ENCODE measurements around the gene PNMT. TPM values are rescaled to one million over a fixed set of nuclear protein-coding genes. Genes with fewer than 3 reads are reported as not detected.

Gene PNMT
- total and polyA plus RNA-seq, 2 of the 8 experiments (the other 6 are each of a cell fraction or from before 2014, with no cell fraction given), result 5.6 to 10.9 TPM

DNA sequence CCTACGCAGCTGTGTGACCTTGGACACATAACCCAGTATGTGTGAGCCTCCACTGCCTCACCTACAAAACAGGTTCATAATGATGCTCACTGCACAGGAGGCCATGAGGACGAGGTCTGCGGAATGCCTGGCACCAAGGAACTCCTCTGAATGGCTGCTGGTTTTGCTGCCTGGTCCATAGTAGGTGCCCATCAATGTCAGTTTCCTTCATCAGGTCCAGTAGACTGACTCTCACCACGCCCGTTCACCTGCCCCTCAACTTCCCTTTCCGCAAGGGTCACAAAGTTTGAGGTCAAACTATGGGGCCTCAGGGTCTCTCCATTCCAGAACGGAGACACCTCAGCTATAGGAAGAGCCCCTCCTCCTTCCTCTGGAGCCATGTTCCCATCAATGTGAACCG lies 8.8 kb downstream of the PNMT start:
- no peak overlapping the region for H4K5ac ChIP-seq (ENCODE audit: insufficient read length, low read depth, low read length)
- H3K4ac ChIP-seq (replicated peaks; ENCODE audit: insufficient read length, low read depth, low read length), result no peak overlapping the region
- no peak for FAIRE-seq
- no peak overlapping the region for H2BK120ac ChIP-seq (replicated peaks; ENCODE audit: low read depth, low read length)
- no peak overlapping the region for H3K9ac ChIP-seq (replicated peaks in 1 of 4; ENCODE audit: extremely low read depth in 1 of 4, low read depth in 3 of 4, low read length in 3 of 4)
- no peak overlapping the region for H2BK15ac ChIP-seq (ENCODE audit: low read length)
- no peak overlapping the region for H3K27ac ChIP-seq (ENCODE audit: low read depth, low read length)
- no peaks in the 10 kb centered on the region for H4K20me1 ChIP-seq (replicated peaks in 1 of 2; ENCODE audit: control insufficient read depth in 1 of 2, insufficient read depth in 2 of 2, low read length in 2 of 2)
- no peak overlapping the region for H2AFZ ChIP-seq (ENCODE audit: low read length)
- no peak overlapping the region for H3K4me3 ChIP-seq (ENCODE audit: extremely low read depth in 1 of 4, insufficient read depth in 2 of 4, low read depth in 3 of 4, low read length in 4 of 4)
- no peak overlapping the region; the same call in 1 of the 2 replicates for H2AK5ac ChIP-seq (ENCODE audit: low read depth, low read length)
- ChIA-PET CTCF (ENCODE audit: partially characterized antibody) (interaction anchor here (0.8 to 52.4 kb wide), 7 partner anchors 7 to 76 kb away, joined by 3 to 1885 read pairs (median 7); partner anchors contain the start of genes ERBB2, PNMT, PPP1R1B and STARD3), POLR2A (ENCODE audit: partially characterized antibody) (interaction anchor here (1.1 to 38.1 kb wide), 4 partner anchors 2 to 53 kb away, joined by 3 to 708 read pairs (median 356); partner anchors contain the start of genes ERBB2, MIEN1, PGAP3 and PNMT)
- H3K27me3 ChIP-seq (replicated peaks in 1 of 4; ENCODE audit: control insufficient read depth in 3 of 4, extremely low read depth in 1 of 4, insufficient read depth in 3 of 4, low read length in 3 of 4), result no peaks in the 10 kb centered on the region
- no peak for TF ChIP-seq SRF (IDR thresholded peaks at IDR 0.05; ENCODE audit: low read depth, low read length)
- H3K4me2 ChIP-seq (ENCODE audit: insufficient read depth in 1 of 2, low read depth in 2 of 2, low read length in 2 of 2), result no peak overlapping the region
- no peak overlapping the region for H4K91ac ChIP-seq (replicated peaks; ENCODE audit: insufficient read length, low read length)
- no peaks in the 10 kb centered on the region for H3K79me1 ChIP-seq (ENCODE audit: low read depth, low read length)
- H3K56ac ChIP-seq (replicated peaks; ENCODE audit: insufficient read length, low read depth, low read length), result no peak overlapping the region
- H3K9me3 ChIP-seq (ENCODE audit: insufficient read depth in 2 of 2, low read depth in 1 of 2, low read length in 1 of 2), result no peaks in the 10 kb centered on the region
- H4K8ac ChIP-seq (ENCODE audit: extremely low read depth, insufficient read depth, low read length), result no peak overlapping the region
- H3K14ac ChIP-seq (ENCODE audit: insufficient read length), result no peak overlapping the region
- H3K23ac ChIP-seq (ENCODE audit: insufficient read length), result no peak overlapping the region
- H2BK12ac ChIP-seq (ENCODE audit: low read depth, low read length), result no peak overlapping the region
- WGBS, 2 experiments (ENCODE audit: extremely low coverage in 1 of 2, insufficient coverage in 1 of 2, insufficient read length in 1 of 2, insufficient replicate concordance in 2 of 2, low coverage in 1 of 2, low lambda C conversion rate in 2 of 2, missing lambda C conversion rate in 1 of 2), result 85% methylated on average over 8 of the region's 8 CpGs; no CpG with 5 or more reads in 1 of the 2 experiments
- no peaks in the 10 kb centered on the region for H3K23me2 ChIP-seq (ENCODE audit: low read depth, low read length)
- H2BK5ac ChIP-seq (ENCODE audit: low read depth, low read length), result no peak overlapping the region
- no peaks in the 10 kb centered on the region for H3K79me2 ChIP-seq (ENCODE audit: control insufficient read depth in 1 of 2, insufficient read depth in 2 of 2, low read length in 2 of 2)
- no peak for DNase-seq (ENCODE audit: low read depth in 1 of 2, low spot score in 2 of 2)
- no peak overlapping the region for H2BK20ac ChIP-seq (ENCODE audit: low read length)
- H3K18ac ChIP-seq (ENCODE audit: extremely low read depth, low read length), result no peak overlapping the region
- peaks cover 0 to 10% (median 5%) of the 10 kb centered on the region in 4 experiments; a peak in 6 of 7 replicates for H3K4me1 ChIP-seq (replicated peaks in 1 of 4; ENCODE audit: control insufficient read depth in 3 of 4, insufficient read depth in 4 of 4, low read length in 3 of 4)
- H3K36me3 ChIP-seq (ENCODE audit: control insufficient read depth in 2 of 4, insufficient read depth in 4 of 4, low read length in 3 of 4), result peaks cover 0 to 3% (median 1%) of the 10 kb centered on the region in 4 experiments; a peak in 4 of 8 replicates
